ENCODE results near the gene PANX1.

The PANX1 gene

DNA sequence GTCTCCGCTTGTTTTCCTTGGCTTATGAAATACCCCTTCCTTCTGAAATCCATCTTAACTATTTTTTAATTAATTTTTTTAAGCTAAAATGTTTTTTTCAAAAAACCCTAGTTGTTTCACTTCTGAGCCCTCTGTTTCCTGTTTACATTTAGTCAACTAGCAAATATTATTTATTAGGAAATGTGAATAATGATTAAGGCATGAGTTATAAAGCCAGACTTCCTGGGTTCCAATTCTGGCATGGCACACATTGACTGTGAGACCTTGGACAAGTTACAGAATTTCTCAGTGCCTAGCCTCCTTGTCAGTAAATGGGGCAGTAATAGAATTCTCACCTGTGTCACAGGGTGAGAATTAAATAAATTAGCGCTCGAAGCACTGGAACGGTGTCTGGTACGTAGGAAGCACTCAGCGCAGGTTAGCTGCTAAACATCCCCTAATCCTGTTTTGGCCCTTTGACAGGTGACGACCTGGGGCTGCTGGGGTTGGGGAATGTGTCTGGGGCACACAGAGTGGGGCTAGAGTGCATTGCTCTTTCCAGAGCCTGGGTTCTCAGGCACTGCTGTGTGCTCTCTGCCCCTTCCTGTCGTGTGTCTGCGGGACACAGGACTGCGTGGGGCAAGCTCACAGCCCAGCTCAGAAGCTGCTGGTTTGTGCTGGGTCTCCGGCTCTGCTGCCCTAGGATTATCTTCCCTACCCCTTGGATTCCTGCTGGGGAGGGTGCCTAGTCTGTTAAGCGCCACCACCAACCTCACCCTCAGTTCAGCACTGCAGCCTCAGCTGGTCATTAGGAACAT, 13.1 kb downstream of the PANX1 start:
- DNase-seq (ENCODE audit: low spot score), result no peak
- in situ Hi-C loops (cut with MboI; ENCODE audit: low pct_unique_long_range_greater_than_20kb, low sequenced_read_pairs, unreplicated experiment), result no loop called here
- TF ChIP-seq, protein P1, sequence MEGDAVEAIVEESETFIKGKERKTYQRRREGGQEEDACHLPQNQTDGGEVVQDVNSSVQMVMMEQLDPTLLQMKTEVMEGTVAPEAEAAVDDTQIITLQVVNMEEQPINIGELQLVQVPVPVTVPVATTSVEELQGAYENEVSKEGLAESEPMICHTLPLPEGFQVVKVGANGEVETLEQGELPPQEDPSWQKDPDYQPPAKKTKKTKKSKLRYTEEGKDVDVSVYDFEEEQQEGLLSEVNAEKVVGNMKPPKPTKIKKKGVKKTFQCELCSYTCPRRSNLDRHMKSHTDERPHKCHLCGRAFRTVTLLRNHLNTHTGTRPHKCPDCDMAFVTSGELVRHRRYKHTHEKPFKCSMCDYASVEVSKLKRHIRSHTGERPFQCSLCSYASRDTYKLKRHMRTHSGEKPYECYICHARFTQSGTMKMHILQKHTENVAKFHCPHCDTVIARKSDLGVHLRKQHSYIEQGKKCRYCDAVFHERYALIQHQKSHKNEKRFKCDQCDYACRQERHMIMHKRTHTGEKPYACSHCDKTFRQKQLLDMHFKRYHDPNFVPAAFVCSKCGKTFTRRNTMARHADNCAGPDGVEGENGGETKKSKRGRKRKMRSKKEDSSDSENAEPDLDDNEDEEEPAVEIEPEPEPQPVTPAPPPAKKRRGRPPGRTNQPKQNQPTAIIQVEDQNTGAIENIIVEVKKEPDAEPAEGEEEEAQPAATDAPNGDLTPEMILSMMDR (IDR thresholded peaks at IDR 0.05; ENCODE audit: extremely low read depth, insufficient read depth, missing control alignments), result no peak

DNA sequence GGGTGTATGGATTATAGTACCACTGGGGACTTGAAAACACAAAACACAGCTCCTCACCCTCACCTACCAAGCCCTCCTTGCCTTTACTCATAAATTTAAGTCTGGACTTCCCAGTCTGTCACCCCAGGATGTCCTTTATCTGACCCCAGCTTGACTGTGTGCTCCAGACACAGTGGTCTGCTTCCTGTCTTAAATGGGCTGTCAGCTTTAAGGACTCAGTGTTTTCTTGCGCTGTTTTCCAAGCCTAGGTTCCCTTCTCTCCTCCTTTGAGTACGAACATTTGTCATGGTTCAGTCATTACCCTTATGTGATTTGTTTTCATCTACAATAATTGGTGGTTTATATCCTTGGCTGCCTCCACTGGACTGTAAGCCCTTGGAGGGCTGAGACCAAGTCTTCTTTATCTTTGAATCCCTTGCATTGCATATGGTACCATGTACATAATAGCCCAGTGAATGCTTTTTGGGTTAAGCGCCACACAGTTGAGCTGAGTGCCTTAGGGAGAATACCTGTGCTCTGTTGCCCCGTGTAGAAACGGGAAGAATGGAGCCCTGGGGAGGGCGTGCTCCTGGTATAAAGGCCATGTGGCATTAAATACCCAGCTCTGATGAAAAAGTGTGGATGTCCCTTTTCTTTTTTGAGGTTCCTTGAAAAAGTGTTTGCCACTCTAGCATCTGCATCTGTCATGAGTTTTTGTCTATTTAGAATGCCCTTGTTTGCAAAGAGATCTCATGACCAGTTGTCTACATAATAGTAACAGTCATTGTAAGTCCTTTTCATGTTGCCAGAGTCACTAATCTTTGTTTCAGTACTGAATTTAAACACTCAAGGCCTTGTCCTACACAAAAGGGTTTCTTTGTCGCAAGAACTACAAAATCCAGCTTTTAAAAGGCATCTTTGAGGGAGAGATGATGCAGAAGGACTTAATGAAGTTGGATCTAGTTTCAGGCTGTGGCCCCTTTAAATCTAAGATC, 14.0 kb downstream of the PANX1 start:
- in situ Hi-C loops (cut with MboI; ENCODE audit: low pct_unique_long_range_greater_than_20kb, low sequenced_read_pairs, unreplicated experiment), result no loop called here
- TF ChIP-seq, protein P1 (IDR thresholded peaks at IDR 0.05; ENCODE audit: extremely low read depth, insufficient read depth, missing control alignments), result no peak
- no peak for DNase-seq (ENCODE audit: low spot score)

DNA sequence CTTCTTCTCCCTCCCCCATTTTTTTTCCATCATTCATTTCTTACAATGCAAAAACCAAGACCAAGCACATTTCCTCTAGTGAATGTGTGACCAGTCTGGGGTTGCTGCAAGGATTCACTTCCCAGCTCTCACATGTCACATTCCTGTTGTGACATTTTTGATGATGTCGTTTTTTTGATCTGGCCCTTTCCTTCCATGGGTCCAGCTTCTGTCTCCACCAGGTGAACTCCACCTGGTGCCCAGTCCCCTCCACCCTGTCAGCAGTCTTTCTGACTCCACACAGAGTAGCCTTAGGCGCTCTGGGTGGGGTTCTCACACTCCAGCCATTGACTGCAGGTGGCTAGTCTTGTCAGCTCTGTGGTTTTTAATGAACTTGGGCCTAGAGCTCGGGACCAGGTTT, 15.6 kb downstream of the PANX1 start:
- in situ Hi-C loops (cut with MboI; ENCODE audit: low pct_unique_long_range_greater_than_20kb, low sequenced_read_pairs, unreplicated experiment), result no loop called here
- TF ChIP-seq, protein P1 (IDR thresholded peaks at IDR 0.05; ENCODE audit: extremely low read depth, insufficient read depth, missing control alignments), result no peak
- DNase-seq (ENCODE audit: low spot score), result no peak

DNA sequence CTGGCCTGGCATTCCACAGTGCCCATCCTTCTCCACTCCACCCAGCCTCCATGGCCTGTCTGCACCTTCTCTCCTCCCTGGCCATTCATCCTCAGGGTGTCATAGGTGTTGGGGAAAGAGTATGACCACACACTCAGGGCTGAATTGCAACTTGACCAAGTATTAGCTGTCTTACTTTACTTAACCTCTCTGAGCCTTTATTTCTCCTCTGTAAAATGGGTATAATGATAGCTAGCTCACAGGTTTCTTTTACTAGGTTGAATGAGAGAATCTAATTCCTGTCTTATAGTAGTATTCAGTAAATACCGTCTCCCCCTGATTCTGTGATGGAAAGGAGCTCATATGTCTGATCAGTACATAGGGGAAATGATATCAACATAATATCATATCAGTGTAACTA, 16.0 kb downstream of the PANX1 start:
- in situ Hi-C loops (cut with MboI; ENCODE audit: low pct_unique_long_range_greater_than_20kb, low sequenced_read_pairs, unreplicated experiment), result no loop called here
- DNase-seq (ENCODE audit: low spot score), result no peak
- TF ChIP-seq, protein P1 (IDR thresholded peaks at IDR 0.05; ENCODE audit: extremely low read depth, insufficient read depth, missing control alignments), result no peak

DNA sequence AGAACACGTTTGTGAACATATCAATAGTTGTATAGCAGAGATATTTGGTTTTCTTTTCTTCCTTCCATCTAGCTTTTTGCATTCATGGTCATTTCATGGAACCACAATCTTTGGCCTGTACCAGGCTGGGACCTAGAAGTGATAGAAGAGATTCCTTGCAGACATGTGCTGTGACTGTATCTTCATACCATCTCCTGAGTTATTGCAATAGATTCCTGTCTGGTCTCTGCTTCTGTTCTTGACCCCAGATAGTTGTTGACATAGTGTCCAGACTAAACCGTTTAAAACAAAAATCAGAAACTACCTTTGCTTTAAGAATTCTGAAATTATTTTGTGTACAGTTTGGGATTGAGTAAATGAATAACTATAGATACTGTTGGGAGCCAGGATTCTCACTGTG, 16.8 kb downstream of the PANX1 start:
- TF ChIP-seq, protein P1 (IDR thresholded peaks at IDR 0.05; ENCODE audit: extremely low read depth, insufficient read depth, missing control alignments), result no peak
- in situ Hi-C loops (cut with MboI; ENCODE audit: low pct_unique_long_range_greater_than_20kb, low sequenced_read_pairs, unreplicated experiment), result no loop called here
- DNase-seq (ENCODE audit: low spot score), result no peak

DNA sequence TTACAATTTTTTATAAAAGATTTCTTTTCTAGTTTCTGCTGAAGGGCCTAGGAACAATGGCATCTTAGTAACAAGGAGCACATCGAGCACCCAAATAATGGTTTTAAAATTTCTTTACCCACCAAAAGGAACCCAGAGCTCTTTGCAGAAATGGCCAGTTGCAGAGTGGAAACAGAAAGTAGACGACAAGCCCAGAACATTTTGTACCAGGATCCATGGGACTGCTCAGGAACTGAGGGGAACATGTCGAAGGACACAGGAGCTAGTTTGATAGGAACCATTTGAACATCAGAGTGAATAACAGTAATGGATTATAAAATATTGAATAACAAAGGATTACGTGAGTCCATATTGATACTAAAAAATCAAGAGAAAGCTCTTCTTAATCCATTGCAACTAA, 17.3 kb downstream of the PANX1 start:
- TF ChIP-seq, protein P1 (IDR thresholded peaks at IDR 0.05; ENCODE audit: extremely low read depth, insufficient read depth, missing control alignments), result no peak
- in situ Hi-C loops (cut with MboI; ENCODE audit: low pct_unique_long_range_greater_than_20kb, low sequenced_read_pairs, unreplicated experiment), result no loop called here
- no peak for DNase-seq (ENCODE audit: low spot score)
